K562 (cell line): ENCODE results near the gene HSPA1B. TPM values are rescaled to one million over a fixed set of nuclear protein-coding genes. Genes with fewer than 3 reads are reported as not detected.

Experiments
- ASH1L ChIP-seq: fragments of 450-650 bp; IDR thresholded peaks from 2 replicates; pipeline ENCODE4 v1.6.1; 2018; ENCODE audit warnings: borderline replicate concordance, mild to moderate bottlenecking, low read depth; ENCODE audit not compliant: partially characterized antibody
- BRF1 ChIP-seq: IDR thresholded peaks from 3 replicates; pipeline ENCODE4 v1.6.1; 2011; ENCODE audit warnings: borderline replicate concordance, mild to moderate bottlenecking; ENCODE audit not compliant: insufficient read length; ENCODE audit errors: extremely low read depth
- DMBX1 ChIP-seq: fragments of 250-450 bp; sonication (Bioruptor Pico); IDR thresholded peaks from 2 replicates; pipeline ENCODE4 v1.8.0; 2022; ENCODE audit warnings: inconsistent platforms, mild to moderate bottlenecking, moderate library complexity, borderline replicate concordance
- FOXA1 ChIP-seq: fragments of 450-650 bp; IDR thresholded peaks from 2 replicates; pipeline ENCODE4 v1.6.1; 2016; ENCODE audit warnings: mild to moderate bottlenecking, borderline replicate concordance
- GTF2F1 ChIP-seq: IDR thresholded peaks from 2 replicates; pipeline ENCODE4 v1.6.1; 2011; ENCODE audit warnings: low read depth, low read length, improper control_type of control experiment
- NFE2L1 ChIP-seq: fragments of 450-650 bp; IDR thresholded peaks from 2 replicates; pipeline ENCODE4 v1.6.1; 2016; ENCODE audit warnings: missing genetic modification characterization, low read depth, mild to moderate bottlenecking, missing compliant biosample characterization, moderate library complexity, borderline replicate concordance
- RFX1 ChIP-seq: fragments of 450-650 bp; IDR thresholded peaks from 2 replicates; pipeline ENCODE4 v1.6.1; 2016; ENCODE audit warnings: mild to moderate bottlenecking, moderate library complexity
- RREB1 ChIP-seq: fragments of 250-450 bp; sonication (Bioruptor Pico); IDR thresholded peaks from 2 replicates; pipeline ENCODE4 v1.4.0; 2020
- SPI1 ChIP-seq: IDR thresholded peaks from 2 replicates; pipeline ENCODE4 v1.6.1; 2011; ENCODE audit warnings: low read depth, low read length, control low read depth, borderline replicate concordance
- TAF9B ChIP-seq: fragments of 450-650 bp; IDR thresholded peaks from 2 replicates; pipeline ENCODE4 v1.6.1; 2018; ENCODE audit warnings: mild to moderate bottlenecking; ENCODE audit not compliant: partially characterized antibody
- ZFX ChIP-seq: sonication (generic); formaldehyde crosslinking; IDR thresholded peaks from 2 replicates; pipeline ENCODE4 v1.8.0; 2022; ENCODE audit warnings: mild to moderate bottlenecking, missing genetic modification reagents, moderate library complexity
- ZNF12 ChIP-seq: sonication (generic); formaldehyde crosslinking; IDR thresholded peaks from 2 replicates; pipeline ENCODE4 v1.4.0; 2020; ENCODE audit warnings: mild to moderate bottlenecking, missing genetic modification reagents
- ZNF507 ChIP-seq: conservative IDR thresholded peaks from 2 replicates; pipeline ENCODE4 v1.6.1; 2017; ENCODE audit warnings: missing genetic modification characterization, missing compliant biosample characterization
- ZNF644 ChIP-seq: fragments of 200-800 bp; sonication (Bioruptor generic); IDR thresholded peaks from 2 replicates; pipeline ENCODE4 v1.6.1; 2016; ENCODE audit warnings: low read depth, missing genetic modification characterization, missing compliant biosample characterization
- ZNF75A ChIP-seq: fragments of 450-650 bp; formaldehyde crosslinking; IDR thresholded peaks from 2 replicates; pipeline ENCODE4 v1.4.0; 2020; ENCODE audit warnings: mild to moderate bottlenecking
- polyA plus RNA-seq, 8 experiments: library from polyadenylated mRNA; depleted of rRNA in 4 of 8; stranded (reverse) in 5 of 8; unstranded in 3 of 8; fragments of >200 nt; fragmentation: Nextera tagmentation in 2 of 8; fragmentation: Illumina TruSeq in 1 of 8; extraction: Ambion mirVana in 2 of 8; extraction: Trizol in 1 of 8; gene quantifications; 2 replicates each; pipeline versions ENCODE4 v1.2.1 to v1.2.3, GENCODE V29; 2011 to 2014; ENCODE audit warnings: inconsistent platforms in 1 of 8, missing spikeins in 1 of 8
- total RNA-seq, 7 experiments: library from RNA; depleted of rRNA in 6 of 7; stranded (reverse); fragments of >200 nt in 6 of 7; fragmentation: Illumina TruSeq in 2 of 7; extraction: Trizol in 2 of 7; gene quantifications; 2 replicates each; pipeline versions ENCODE4 v1.2.1 to v1.2.3, GENCODE V29; 2011 to 2021; ENCODE audit warnings: low replicate concordance in 1 of 7
- TF ChIP-seq, protein P1 (sequence below): IDR thresholded peaks from 2 replicates; pipeline ENCODE4 v1.6.1; 2011; ENCODE audit not compliant: insufficient read length; ENCODE audit errors: extremely low read depth
- TF ChIP-seq, protein P2 (sequence below): sonication (generic); formaldehyde crosslinking; IDR thresholded peaks from 2 replicates; pipeline ENCODE4 v1.8.1; 2023; ENCODE audit warnings: missing genetic modification reagents, mild to moderate bottlenecking, borderline replicate concordance

Gene HSPA1B
- total and polyA plus RNA-seq, 9 of the 15 experiments (the other 6 are each of a cell fraction or from before 2014, with no cell fraction given), result 0.27 to 227 (median 51.2) TPM

GRCh38 chr6:31826793-31827285, 699 bp upstream of the HSPA1B start (continued):
- no peak for TF ChIP-seq NFE2L1 (tag)
- no peak for TF ChIP-seq FOXA1
- TF ChIP-seq, protein P1, sequence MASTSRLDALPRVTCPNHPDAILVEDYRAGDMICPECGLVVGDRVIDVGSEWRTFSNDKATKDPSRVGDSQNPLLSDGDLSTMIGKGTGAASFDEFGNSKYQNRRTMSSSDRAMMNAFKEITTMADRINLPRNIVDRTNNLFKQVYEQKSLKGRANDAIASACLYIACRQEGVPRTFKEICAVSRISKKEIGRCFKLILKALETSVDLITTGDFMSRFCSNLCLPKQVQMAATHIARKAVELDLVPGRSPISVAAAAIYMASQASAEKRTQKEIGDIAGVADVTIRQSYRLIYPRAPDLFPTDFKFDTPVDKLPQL, result no peak
- no peak for TF ChIP-seq TAF9B
- no peak for TF ChIP-seq ASH1L
- no peak for TF ChIP-seq ZNF644 (tag)
- TF ChIP-seq GTF2F1, result no peak; the same call in 1 of the 2 replicates
- no peak for TF ChIP-seq ZFX
- TF ChIP-seq RFX1, result no peak
- 0 out of 2 replicates have a peak, but pooled peaks have one; percentile 19 for TF ChIP-seq SPI1
- no peak for TF ChIP-seq BRF1
- TF ChIP-seq ZNF12, result no peak
- no peak for TF ChIP-seq ZNF75A (CRISPR knock-in tag)
- peak; percentile 92 for TF ChIP-seq RREB1
- peak; percentile 33 for TF ChIP-seq DMBX1
- TF ChIP-seq, protein P2, sequence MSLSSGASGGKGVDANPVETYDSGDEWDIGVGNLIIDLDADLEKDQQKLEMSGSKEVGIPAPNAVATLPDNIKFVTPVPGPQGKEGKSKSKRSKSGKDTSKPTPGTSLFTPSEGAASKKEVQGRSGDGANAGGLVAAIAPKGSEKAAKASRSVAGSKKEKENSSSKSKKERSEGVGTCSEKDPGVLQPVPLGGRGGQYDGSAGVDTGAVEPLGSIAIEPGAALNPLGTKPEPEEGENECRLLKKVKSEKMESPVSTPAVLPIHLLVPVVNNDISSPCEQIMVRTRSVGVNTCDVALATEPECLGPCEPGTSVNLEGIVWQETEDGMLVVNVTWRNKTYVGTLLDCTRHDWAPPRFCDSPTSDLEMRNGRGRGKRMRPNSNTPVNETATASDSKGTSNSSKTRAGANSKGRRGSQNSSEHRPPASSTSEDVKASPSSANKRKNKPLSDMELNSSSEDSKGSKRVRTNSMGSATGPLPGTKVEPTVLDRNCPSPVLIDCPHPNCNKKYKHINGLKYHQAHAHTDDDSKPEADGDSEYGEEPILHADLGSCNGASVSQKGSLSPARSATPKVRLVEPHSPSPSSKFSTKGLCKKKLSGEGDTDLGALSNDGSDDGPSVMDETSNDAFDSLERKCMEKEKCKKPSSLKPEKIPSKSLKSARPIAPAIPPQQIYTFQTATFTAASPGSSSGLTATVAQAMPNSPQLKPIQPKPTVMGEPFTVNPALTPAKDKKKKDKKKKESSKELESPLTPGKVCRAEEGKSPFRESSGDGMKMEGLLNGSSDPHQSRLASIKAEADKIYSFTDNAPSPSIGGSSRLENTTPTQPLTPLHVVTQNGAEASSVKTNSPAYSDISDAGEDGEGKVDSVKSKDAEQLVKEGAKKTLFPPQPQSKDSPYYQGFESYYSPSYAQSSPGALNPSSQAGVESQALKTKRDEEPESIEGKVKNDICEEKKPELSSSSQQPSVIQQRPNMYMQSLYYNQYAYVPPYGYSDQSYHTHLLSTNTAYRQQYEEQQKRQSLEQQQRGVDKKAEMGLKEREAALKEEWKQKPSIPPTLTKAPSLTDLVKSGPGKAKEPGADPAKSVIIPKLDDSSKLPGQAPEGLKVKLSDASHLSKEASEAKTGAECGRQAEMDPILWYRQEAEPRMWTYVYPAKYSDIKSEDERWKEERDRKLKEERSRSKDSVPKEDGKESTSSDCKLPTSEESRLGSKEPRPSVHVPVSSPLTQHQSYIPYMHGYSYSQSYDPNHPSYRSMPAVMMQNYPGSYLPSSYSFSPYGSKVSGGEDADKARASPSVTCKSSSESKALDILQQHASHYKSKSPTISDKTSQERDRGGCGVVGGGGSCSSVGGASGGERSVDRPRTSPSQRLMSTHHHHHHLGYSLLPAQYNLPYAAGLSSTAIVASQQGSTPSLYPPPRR (CRISPR knock-in tag), result peak; percentile 86
- no peak for TF ChIP-seq ZNF507 (tag)
